Measurements from ENCODE around the gene EWSR1.

Gene EWSR1

DNA sequence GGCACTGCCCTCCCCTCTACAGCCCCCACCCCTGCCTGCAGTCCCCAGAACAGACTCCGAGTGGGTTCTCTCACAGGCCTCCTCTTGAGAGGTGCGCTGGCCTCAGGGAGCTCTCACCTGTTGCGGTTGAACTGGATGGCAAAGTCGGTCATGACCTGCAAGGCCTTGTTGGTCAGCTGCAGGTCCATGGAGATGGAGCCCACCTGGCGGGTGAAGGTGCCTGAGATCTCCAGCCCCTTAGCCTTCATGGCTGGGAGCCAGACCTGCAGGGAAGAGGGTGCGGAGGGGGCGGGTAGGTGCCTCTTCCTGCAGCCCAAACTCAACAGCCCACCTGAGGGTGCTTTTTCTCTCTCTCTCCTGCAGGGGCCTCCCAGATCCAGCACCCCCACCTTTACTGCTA is 66.1 kb downstream of the EWSR1 start:
- TF ChIP-seq FOXM1 (IDR thresholded peaks at IDR 0.05; ENCODE audit: borderline replicate concordance, low read depth), result no peak
- TF ChIP-seq, protein P1, sequence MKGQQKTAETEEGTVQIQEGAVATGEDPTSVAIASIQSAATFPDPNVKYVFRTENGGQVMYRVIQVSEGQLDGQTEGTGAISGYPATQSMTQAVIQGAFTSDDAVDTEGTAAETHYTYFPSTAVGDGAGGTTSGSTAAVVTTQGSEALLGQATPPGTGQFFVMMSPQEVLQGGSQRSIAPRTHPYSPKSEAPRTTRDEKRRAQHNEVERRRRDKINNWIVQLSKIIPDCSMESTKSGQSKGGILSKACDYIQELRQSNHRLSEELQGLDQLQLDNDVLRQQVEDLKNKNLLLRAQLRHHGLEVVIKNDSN (IDR thresholded peaks at IDR 0.05), result no peak
- TF ChIP-seq, protein P2, sequence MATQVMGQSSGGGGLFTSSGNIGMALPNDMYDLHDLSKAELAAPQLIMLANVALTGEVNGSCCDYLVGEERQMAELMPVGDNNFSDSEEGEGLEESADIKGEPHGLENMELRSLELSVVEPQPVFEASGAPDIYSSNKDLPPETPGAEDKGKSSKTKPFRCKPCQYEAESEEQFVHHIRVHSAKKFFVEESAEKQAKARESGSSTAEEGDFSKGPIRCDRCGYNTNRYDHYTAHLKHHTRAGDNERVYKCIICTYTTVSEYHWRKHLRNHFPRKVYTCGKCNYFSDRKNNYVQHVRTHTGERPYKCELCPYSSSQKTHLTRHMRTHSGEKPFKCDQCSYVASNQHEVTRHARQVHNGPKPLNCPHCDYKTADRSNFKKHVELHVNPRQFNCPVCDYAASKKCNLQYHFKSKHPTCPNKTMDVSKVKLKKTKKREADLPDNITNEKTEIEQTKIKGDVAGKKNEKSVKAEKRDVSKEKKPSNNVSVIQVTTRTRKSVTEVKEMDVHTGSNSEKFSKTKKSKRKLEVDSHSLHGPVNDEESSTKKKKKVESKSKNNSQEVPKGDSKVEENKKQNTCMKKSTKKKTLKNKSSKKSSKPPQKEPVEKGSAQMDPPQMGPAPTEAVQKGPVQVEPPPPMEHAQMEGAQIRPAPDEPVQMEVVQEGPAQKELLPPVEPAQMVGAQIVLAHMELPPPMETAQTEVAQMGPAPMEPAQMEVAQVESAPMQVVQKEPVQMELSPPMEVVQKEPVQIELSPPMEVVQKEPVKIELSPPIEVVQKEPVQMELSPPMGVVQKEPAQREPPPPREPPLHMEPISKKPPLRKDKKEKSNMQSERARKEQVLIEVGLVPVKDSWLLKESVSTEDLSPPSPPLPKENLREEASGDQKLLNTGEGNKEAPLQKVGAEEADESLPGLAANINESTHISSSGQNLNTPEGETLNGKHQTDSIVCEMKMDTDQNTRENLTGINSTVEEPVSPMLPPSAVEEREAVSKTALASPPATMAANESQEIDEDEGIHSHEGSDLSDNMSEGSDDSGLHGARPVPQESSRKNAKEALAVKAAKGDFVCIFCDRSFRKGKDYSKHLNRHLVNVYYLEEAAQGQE (IDR thresholded peaks at IDR 0.05; ENCODE audit: low read depth), result no peak
- TF ChIP-seq YY1 (IDR thresholded peaks at IDR 0.05; ENCODE audit: low read depth), result no peak
- TF ChIP-seq, protein P3, sequence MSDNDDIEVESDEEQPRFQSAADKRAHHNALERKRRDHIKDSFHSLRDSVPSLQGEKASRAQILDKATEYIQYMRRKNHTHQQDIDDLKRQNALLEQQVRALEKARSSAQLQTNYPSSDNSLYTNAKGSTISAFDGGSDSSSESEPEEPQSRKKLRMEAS (IDR thresholded peaks at IDR 0.05), result no peak

DNA sequence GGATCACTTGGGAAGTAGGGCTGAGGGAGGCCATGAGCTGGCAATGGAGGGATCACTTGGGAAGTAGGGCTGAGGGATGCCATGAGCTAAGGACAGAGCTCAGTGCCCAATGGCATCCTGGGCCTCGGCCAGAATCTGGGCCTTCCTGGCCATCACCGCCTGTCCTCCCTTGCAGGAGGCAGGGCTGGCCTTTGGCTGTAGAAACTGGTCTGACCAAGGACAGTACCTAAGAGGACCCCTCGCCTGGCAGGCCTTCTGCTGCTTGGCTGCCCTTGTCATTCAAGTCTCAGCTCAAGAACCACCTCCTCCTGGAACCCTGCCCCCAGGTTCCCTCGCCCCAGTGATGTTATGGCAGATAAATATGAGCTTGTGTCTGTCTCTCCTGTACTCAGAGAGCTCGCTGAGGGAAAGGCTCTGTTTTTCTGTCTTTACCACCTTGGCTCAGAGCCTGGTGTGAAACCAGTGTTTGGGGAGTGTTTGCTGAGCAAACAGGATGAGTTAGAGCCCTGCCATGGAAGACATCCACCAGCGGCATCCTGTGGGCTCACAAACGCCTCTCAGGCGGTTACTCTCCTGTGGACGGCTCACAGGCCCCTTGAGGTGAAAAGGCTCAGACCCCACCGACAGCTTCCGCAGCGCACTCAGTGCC is 66.8 kb downstream of the EWSR1 start:
- TF ChIP-seq FOXM1 (IDR thresholded peaks at IDR 0.05; ENCODE audit: borderline replicate concordance, low read depth) (no peak), EP300 (IDR thresholded peaks at IDR 0.05; ENCODE audit: borderline replicate concordance) (no peak), YY1 (IDR thresholded peaks at IDR 0.05; ENCODE audit: low read depth) (no peak), TAF1 (IDR thresholded peaks at IDR 0.05; ENCODE audit: low read depth) (no peak), RAD21 (IDR thresholded peaks at IDR 0.05; ENCODE audit: low read depth) (no peak), CEBPB (IDR thresholded peaks at IDR 0.05) (no peak), TEAD4 (IDR thresholded peaks at IDR 0.05) (no peak), EGR1 (IDR thresholded peaks at IDR 0.05) (no peak), NFIC (IDR thresholded peaks at IDR 0.05) (no peak), TCF12 (IDR thresholded peaks at IDR 0.05; ENCODE audit: low read depth) (no peak), CREB1 (IDR thresholded peaks at IDR 0.05; ENCODE audit: low read depth) (no peak)
- TF ChIP-seq, protein P3 (IDR thresholded peaks at IDR 0.05), result no peak
- TF ChIP-seq, protein P1 (IDR thresholded peaks at IDR 0.05), result no peak
- TF ChIP-seq, protein P2 (IDR thresholded peaks at IDR 0.05; ENCODE audit: low read depth), result no peak

DNA sequence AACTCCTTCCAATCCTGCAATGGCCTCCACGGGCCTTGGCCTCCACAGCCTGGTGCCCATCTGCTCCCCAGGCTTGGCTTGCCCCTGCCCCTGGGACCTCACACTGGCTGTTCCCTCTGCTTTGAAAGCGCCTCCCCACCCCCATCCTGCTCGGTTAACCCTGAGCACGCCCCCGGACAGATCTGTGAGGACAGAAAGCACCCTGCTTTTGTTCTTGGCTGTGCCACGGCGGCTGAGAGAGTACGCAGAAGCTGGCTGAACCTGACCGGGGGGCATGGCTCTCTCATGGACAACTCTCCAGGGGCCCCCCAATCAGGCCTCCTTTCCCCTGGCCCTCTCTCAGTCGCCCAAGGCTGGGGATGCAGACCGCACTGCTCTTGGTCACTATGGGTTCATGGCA is 67.6 kb downstream of the EWSR1 start:
- TF ChIP-seq NFIC (IDR thresholded peaks at IDR 0.05) (no peak), YY1 (IDR thresholded peaks at IDR 0.05; ENCODE audit: low read depth) (no peak), TAF1 (IDR thresholded peaks at IDR 0.05; ENCODE audit: low read depth) (no peak), RAD21 (IDR thresholded peaks at IDR 0.05; ENCODE audit: low read depth) (no peak), EP300 (IDR thresholded peaks at IDR 0.05; ENCODE audit: borderline replicate concordance) (no peak), TEAD4 (IDR thresholded peaks at IDR 0.05) (no peak)
- TF ChIP-seq, protein P3 (IDR thresholded peaks at IDR 0.05), result no peak
- TF ChIP-seq, protein P2 (IDR thresholded peaks at IDR 0.05; ENCODE audit: low read depth), result no peak

DNA sequence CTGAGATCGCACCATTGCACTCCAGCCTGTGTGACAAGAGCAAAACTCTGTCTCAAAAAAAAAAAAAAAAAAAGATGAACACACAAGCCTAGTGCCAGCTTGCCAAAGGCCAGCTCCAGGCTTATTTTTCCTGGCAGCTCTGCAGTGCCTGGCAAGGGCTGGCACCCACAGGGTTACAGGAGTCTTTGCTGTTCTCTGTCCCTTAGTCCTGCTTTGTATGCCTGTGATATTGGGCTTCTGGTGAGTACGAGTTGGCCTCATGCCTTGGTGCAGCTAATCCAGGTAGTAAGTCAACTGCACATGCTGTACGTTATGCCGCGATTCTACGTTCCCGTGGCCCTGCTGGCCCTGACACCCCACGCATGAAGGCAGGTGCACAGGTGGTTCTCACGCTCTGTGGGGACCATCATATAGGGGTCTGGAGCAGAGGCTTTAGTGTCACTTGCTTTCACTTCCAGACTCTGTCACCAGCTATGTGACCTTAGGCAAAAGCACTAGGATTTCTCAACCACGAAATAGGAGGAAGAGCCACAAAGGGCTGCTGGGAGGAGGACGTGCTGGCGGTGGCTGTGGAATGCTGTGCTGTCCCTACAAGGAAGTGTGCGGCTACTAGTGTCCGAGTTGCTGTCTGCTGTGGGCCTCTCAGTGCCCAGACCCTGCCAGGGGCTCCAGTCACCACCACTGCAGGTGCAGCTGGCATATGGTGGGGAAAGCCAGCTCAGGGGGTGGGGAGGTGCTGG is 68.9 kb downstream of the EWSR1 start:
- TF ChIP-seq TAF1 (IDR thresholded peaks at IDR 0.05; ENCODE audit: low read depth) (no peak), ZBTB7A (IDR thresholded peaks at IDR 0.05; ENCODE audit: low read depth) (no peak), TCF12 (IDR thresholded peaks at IDR 0.05; ENCODE audit: low read depth) (no peak)
